ENCODE measurements around the gene CNKSR1.

Gene CNKSR1, protein sequence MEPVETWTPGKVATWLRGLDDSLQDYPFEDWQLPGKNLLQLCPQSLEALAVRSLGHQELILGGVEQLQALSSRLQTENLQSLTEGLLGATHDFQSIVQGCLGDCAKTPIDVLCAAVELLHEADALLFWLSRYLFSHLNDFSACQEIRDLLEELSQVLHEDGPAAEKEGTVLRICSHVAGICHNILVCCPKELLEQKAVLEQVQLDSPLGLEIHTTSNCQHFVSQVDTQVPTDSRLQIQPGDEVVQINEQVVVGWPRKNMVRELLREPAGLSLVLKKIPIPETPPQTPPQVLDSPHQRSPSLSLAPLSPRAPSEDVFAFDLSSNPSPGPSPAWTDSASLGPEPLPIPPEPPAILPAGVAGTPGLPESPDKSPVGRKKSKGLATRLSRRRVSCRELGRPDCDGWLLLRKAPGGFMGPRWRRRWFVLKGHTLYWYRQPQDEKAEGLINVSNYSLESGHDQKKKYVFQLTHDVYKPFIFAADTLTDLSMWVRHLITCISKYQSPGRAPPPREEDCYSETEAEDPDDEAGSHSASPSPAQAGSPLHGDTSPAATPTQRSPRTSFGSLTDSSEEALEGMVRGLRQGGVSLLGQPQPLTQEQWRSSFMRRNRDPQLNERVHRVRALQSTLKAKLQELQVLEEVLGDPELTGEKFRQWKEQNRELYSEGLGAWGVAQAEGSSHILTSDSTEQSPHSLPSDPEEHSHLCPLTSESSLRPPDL

DNA sequence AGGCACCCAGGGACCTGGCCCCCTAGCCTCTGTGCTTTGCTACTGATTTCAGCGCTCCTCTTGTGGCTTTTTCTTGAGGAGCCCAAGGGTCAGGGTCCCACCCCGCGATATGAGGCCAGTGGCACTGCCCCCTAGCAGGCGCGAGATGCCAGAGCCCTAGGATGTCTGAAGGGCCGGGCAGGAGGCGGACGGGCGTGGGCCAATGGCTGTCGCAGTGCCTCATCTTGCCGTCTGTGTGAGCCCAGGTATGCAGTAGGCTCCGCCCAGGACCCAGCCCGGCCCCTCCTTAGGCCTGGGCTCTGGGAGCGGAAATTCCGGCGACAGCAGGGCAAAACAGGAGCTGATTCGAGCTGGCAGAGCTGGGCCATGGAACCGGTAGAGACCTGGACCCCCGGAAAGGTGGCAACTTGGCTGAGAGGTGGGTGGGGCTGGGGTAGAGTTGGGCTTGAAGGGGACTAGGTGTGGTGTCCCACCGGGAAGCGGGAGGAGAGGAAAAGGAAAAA lies at the start of gene CNKSR1:
TSS of gene CNKSR1 (plus strand) at position 310 of the 503 bp plus-strand sequence. CDS start at position 367, 57 bp downstream.
- peak in 1 of 2 donors; percentile 30 for DNase-seq

DNA sequence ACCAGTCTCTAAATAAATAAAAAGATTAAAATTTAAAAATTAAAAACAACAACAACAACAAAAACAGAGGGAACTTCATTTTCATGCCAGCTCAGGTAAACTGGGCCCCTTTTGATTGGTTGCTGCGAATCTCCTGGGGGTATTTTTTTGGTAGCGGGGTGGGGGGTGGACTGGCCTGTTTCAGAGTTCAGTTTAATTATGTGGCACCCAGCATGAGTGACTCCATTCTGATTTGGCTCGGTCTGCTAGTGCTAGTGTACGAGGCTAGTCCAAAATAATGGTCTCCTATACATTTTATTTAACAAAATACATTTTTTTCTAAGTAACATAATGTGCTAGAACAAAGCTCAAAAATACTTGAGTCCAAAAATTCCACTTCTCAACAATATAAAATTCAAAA lies 47.5 kb upstream of the CNKSR1 start:
- no peak for DNase-seq

DNA sequence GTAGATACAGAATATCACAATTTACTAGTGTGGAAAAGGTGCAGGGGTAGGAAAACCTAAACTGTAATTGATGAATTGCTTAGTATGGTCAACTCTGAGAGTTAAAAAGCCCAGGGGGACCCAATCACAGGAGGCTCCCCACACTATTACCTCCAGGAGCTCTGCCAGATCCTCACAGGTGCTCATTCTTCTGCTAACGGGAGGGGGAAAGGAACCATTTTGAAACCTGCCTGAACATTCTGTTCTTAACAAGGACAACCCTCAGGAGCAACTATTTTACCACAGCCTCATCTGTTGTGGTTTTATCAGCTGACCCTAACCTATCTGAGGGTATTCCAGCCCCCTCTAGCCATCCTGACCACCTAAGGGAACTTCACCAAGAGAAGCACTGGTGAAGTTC lies 46.6 kb upstream of the CNKSR1 start:
- no peak for DNase-seq

DNA sequence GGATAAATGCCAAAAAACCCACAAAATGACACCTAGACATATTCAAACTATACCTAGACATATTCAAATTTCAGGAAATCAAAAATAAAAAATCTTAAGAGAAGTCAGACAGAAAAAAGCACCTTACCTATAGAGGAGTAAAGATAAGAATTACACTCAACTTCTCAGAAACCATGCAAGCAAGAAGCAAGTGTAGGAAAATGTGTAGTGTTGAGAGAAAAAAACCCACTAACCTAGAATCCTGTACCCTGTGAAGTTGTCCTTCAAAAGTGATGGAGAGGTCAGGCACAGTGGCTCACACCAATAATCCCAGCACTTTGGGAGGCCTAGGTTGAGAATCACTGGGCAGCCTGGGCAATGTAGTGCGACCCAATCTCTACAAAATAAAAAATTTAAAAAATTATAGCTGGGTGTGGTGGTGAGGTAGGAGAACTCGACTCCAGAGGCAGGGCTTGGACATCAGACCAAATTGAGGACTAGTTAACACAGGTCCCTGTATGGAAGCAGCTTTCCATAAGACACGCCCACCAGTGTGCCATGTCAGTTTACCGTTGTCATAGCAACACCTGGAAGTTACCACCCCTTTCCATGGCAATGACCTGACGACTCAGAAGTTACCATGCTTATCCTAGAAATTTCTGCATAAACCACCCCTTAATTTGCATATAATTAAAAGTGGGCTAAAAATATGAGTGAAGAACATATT lies 45.0 kb upstream of the CNKSR1 start:
- DNase-seq, result no peak

DNA sequence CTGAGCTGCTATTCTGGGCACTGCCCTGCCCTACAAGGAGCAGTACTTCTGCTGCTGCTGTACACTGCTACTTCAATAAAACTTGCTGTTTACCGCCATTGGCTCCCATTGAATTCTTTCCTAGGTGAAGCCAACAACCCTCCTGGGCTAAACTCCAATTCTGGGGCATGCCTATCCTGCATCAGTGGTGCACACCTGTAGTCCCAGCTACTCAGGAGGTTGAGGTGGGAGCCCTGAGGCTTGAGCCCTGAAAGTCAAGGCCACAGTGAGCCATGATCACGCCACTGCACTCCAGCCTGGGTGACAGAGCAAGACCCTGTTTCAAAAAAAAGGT lies 44.5 kb upstream of the CNKSR1 start:
- DNase-seq, result no peak

DNA sequence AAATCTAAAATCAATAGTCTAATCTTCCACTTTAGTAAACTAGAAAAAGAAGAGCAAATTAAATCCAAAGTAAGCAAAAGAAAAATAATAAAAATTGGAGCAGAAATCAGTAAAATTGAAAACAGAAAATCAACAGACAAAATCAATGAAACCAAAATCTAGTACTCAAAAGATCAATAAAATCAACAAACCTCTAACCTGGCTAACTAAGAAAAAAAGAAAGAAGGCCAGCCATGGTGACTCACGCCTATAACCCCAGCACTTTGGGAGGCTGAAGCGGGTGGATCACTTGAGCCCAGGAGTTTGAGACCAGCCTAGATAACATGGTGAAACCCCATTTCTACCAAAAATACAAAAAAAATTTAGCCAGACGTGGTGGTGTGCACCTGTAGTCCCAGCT lies 42.8 kb upstream of the CNKSR1 start:
- no peak for DNase-seq

DNA sequence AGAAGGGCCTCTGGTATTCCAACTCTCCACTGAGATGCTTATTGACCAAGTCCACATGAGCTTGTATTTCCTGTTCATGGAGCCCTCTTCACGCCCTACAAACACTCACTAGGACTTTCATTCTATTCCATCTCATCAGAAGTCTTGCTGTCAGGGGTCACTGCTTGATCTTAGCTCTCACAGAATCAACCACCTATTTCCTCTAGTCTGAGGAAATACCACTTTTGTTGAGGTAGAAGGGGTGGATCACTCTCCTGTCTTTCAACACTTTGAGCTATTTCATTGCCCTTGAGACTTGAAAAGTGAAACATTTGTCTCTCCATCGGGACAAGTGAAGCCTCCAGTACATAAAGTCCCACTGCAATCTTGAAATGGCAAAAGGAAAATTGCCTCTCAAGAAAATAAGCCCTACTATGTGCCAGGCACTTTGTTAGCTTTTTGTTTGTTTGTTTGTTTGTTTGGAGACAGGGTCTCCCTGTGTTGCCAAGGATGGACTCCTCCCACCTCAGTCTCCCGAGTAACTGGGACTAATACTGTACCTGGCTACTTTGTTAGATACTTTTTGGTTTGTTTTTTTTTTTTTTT lies 38.2 kb upstream of the CNKSR1 start:
- no peak for DNase-seq

DNA sequence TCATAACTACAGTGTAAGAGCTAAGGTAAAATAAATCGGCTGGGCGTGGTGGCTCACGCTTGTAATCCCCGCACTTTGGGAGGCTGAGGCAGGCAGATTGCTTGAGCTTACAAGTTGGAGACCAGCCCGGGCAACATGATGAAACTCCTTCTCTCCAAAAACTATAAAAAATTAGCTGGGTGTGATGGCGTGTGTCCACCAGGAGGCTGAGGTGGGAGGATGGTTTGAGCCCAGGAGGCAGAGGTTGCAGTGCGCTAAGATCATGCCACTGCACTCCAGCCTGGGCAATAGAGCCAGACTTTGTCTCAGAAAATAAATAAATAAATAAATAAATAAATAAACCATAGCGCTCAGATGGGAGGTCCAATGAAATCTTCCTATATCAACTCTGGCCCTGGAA lies 35.1 kb upstream of the CNKSR1 start:
- no peak for DNase-seq

DNA sequence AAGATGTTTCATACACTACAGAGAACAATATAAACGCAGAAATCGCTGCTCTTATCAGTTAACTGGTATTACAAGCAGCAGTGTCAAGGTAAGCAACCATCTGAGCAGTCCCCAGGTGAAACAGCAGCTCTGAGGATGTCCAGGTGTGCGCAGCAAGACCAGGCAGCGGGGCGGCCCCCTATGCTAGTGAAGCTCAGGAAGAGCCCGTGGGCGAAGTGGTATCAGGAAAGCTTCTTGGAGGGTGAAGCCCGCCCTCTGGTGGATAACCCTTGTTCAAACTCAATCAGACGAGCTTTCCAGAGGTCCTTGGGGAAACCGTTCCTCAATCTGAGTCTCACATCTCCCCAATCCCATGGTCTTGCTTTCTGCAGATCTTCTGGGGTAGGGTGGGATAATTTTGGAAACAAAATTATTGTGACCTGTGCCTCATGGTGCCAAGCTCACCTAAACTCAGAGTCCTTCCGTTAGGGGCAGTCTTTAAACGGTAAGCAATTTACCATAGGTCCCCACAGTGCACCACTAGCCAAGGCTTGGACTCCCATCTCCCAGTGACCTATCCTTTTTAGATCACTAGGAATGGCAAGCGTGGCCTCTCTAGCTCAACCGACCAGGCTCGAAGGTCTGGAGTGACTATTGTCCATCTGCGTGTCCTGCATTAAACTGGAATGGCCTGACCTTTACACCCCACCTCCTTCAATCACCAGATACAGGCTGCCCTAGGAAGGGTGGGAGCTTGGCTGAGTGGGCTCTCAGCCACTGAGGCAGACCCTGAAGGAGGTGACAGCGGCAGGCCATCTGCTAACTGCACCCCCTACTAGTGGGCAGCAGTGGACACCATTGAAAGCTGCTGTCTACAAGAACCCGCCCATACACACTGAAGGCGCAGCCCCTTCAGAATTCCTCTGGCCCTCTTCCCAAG lies 32.0 kb upstream of the CNKSR1 start:
- DNase-seq, result peak; percentile 77 to 80

DNA sequence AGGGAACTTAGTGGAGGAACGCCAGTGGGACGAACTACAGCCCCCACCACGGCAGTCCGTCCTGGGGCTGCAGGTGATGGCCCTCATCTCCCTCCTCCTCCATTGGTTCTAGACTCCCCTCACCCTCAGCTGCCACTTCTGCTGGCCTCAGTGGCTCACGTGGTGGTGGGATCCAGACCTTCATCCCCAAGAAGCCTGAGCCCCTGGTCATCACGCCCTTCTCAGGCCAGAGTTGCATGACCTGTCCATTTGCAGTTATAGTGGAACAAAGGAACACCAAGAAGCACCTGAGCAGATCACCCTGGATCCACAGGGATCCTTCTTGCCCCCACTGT lies 31.4 kb upstream of the CNKSR1 start:
- DNase-seq, result no peak

DNA sequence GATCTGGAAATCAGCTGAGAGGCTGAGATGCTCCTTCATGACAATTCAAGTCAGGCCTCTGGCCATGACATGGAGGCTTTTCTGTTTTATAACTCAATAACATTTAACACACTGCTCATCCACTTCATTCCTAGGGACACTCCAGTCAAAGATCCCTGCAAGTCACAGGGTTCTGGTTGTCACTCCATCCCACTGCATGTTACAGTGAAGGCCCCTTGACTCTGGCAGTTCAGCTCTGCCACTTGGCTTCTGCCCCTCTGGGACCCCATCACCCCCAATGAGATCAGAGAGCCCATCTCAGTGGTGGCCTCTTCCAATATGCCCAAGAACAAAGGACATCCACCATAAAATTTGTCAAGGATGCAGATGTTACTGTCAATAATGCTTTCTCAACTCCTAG lies 28.4 kb upstream of the CNKSR1 start:
- DNase-seq, result no peak

DNA sequence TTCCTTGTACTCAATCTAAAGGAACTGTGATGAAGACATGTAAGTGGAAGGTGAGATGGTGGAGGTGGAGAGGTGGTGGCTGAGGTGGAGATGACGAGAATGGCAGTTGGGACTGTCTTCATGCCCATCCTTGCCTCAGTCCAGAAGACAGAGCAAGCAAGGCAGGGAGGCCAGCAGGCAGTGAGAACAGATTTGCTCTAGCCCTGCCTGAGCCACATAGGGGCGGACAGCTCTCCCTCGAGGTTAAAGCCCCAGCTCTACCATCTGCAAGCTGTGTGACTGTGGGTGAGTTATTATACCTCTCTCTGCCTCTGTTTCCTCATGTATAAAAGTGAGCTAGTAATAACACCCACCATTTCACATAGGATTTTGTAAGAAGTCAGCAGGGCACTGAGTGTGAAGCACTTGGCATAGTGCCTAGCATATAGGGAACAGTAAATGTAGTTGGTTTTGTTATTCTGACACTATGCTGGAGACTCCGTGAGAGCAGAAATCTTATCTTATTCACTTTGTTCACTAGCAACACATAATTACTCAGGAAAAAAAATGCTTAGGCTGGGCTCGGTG lies 23.2 kb upstream of the CNKSR1 start:
- no peak for DNase-seq

DNA sequence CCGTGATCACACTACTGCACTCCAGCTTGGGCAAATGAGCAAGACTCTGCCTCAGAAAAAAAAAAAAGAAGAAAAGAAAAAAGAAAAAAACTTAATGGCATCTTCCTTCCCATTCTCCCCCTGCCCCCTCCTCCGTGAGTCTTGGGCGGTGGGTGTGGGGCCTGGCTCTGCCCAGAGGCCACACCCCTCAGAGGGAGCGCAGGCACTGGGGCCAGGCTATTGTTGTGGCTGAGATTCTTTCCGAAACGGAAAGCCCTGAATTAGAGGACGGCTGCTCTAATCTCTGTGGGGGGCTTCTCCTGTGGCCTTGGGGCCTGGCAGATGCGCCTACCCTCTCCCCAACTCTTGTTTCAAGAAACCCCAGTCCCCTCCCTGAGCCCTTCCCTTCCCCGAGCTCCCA lies 22.5 kb upstream of the CNKSR1 start:
- DNase-seq, result no peak

DNA sequence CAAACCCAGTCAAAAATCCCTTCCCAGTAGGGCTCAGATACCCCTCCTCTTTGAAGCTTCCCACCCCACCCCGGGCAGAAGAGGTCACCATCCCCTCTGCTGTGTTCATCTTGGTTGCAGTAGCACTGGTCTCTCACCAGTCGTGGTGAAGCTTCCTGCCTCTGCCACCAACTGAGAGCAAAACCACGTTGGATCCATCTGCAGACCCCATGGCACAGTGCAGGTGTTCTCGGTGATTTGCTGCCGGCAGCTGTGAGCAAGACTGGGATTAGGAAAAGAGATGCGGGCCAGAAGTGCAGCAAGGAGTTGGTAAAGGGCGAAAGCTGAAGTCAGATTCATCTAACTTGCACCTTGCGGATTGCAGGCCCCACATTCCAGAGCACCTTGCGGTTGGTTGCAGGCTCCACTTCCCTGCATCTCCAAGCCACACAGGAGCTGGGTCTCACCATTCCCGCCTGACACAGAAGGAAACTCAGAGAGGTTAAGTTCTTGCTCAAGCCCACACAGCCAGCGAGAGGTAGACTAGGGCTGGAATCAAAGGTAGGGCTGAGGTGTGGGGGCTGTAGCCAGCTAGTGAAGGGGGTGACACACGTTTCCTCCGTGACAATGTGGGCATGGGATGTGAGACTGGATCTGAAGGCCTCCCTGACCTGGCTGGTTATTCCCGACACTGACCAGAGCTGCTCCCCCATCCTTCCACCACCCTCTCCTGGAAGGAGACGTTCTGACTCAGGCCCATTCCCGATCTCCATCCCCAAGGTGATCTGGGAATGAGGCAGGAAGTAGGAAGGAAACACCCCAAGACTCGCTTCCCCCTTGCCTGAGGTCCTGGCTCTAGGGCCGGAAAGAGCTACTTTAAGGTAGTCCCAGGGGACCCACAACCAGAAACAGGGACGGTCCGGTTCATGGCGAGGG lies 21.7 kb upstream of the CNKSR1 start:
- no peak for DNase-seq

DNA sequence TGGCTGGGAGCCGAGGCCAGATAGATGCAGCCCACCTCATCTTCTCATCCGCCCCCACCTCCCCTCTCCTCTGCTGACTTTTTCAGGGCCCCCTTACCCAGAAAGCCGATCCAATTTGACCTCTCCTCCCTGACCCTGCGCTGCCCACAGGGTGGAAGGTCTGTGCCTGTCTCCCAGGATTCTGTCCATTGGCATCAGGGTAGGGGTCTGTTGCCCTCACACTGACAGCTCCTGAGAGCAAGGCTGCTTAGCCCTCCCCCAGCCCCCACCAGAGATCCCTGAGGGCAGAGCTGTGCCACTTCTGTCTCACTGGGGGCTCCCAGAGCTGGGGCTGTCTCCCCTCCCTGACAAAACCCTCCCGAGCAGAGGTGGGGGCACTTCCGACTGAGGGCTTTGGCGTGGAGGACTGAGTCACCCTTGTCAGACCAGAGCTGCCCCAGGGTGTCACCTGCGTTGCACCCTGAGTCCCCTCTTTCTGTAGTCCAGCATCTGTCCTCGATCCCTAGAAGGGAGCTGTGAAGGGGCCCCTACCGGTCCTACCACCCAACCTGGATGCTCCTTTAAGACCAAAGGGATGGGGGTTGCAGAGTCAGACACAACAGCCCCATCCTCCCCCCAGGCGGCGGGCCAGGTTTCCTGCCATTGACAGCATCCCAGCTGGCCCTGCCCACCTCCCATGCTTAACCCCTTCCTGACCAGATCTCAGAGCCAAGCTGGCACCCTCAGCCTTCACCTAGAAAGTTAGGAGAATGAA lies 20.8 kb upstream of the CNKSR1 start:
- no peak for DNase-seq

DNA sequence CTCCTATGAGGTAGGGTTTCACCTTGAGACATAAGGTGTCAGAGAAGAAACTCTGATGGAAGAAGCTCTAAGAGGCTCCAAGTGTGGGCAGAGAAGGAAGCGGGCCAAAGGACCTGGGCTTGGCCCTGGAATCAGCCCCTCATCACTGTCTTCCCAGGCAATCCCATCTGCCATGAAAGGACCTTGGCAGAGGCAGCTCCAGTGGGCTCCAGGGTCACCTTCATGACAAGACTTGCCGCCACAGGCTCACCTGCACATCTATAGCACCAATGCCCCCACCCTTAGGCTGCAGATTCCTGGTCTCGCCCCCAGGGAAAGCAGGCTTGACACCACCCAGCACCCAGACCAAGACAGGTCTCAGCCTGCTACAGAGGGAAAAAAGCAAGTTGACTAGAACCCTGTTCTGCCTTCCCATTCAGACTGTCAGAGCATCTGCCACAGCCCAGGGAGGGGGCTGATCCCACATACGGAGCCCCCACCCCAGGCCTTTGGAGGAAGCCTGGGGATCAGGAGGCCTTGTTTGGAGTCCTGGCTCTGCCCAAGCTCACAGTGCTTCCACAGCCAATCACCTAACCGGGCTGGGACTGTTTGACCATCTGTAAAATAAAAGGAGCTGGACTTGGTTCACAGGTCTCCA lies 18.9 kb upstream of the CNKSR1 start:
- no peak for DNase-seq

DNA sequence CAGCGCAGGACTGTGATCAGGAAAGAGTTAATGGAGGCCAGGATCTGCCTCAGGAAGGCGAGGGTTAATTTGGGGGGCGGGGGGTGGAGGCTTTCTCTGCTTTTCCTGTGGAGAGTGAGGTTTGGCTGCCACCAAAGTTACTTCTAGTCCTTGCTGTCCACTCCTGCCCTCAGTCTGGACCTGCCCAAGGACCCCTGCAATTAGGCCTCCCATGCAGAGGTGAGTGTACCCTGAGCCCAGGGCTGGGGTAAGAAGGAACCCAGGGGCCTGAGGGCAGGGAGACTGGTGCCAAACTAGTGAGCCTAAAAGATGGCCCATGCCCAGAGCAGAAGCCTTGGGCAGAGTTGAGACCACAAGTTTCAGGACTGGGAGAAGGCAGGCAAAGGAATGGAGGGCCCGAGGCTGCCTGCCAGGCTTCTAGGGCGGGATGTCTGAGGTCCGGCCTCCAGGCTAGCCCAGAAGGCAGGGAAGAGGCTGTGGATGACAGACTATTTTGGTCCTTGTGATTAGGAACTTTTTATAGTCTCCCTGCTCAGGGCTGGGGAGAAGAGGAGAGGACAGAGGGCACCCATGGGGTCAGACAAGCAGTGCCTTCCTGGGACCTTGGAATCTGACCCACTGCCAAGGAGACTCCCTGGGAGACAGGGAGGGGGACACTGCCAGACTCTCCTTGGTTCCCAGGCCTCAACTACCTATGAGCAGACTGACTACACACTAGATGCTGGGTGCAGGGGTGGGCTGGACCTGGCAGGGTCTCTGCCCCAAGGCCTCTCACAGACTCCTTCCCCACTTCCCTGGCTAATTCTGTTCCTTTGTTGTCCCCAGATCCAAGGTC lies 18.2 kb upstream of the CNKSR1 start, which contains the start of gene FAM110D:
TSS of gene FAM110D (plus strand) at position 172 of the 835 bp plus-strand sequence. CDS start 2,213 bp downstream, outside the sequence.
- no peak for DNase-seq

DNA sequence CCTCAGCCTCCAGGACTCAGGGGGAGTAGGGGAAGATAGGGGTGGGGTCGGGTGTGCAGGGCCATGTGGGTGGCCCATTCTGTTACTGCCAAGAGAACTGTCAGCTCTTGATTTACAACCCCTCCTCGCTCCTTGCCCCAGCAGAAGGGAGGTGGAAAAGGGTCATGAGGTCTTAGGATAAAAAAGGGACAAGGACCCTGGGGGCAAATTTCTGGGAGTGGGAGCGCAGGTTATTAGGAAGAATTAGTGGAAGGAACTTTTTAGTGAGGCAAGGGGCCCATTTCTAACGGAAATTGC lies 17.6 kb upstream of the CNKSR1 start:
- no peak for DNase-seq

Measured in CD4-positive, alpha-beta T cell treated with Interferon alpha-2 for 1 hour (primary cell).